HFFc6 (cell line): ENCODE data around the gene PCED1A. TPM values are rescaled to one million over a fixed set of nuclear protein-coding genes. Genes with fewer than 3 reads are reported as not detected.

ENCODE experiments used
- DNase-seq: peaks from one replicate; pipeline ENCODE4 v3.0.0-alpha.2; 2018
- H3K27ac Mint-ChIP-seq: 2 replicates; pipeline ENCODE4 v1.8.0; 2020; ENCODE audit warnings: mild to moderate bottlenecking, mixed read lengths
- H3K27me3 Mint-ChIP-seq: 2 replicates; pipeline ENCODE4 v1.8.0; 2021; ENCODE audit warnings: mild to moderate bottlenecking, moderate library complexity, mixed read lengths; ENCODE audit not compliant: insufficient read depth
- H3K36me3 Mint-ChIP-seq: 2 replicates; pipeline ENCODE4 v1.8.0; 2021; ENCODE audit warnings: low read depth, mixed read lengths
- H3K4me1 Mint-ChIP-seq: 2 replicates; pipeline ENCODE4 v1.8.0; 2020; ENCODE audit warnings: low read depth, mixed read lengths
- H3K4me3 Mint-ChIP-seq: 2 replicates; pipeline ENCODE4 v1.8.0; 2020; ENCODE audit warnings: mild to moderate bottlenecking, moderate library complexity, mixed read lengths
- H3K9me3 Mint-ChIP-seq: 2 replicates; pipeline ENCODE4 v1.8.0; 2020; ENCODE audit warnings: mild to moderate bottlenecking, mixed read lengths
- CTCF ChIP-seq: fragments of 200-600 bp; sonication (generic); IDR thresholded peaks from 2 replicates; pipeline ENCODE4 v1.5.0; 2021; ENCODE audit warnings: antibody characterized with exemption, mild to moderate bottlenecking
- total RNA-seq, 6 experiments: library from RNA; stranded (reverse); fragmentation: NEBNext Ultra II Directional; extraction: Animal tissue kit (Norgen Biotek cat#: 25700); gene quantifications; 2 replicates in 1 of 6; 3 replicates in 5 of 6; pipeline ENCODE4 v1.2.3, GENCODE V29; 2021

Gene PCED1A
- total RNA-seq, 6 experiments from 2014 or later = 22.0 to 24.8 (median 23.8) TPM

GRCh38 chr20:2817891-2818595 is 22.4 kb downstream of the PCED1A start:
- H3K4me1 Mint-ChIP-seq = peaks cover 43% of the 10 kb centered on the region
- DNase-seq = no peak
- no peaks in the 10 kb centered on the region for H3K36me3 Mint-ChIP-seq
- no peak for TF ChIP-seq CTCF
- no peak overlapping the region for H3K27ac Mint-ChIP-seq
- peaks cover 4% of the 10 kb centered on the region; the same call in 1 of the 2 replicates for H3K9me3 Mint-ChIP-seq
- peaks cover 9% of the 10 kb centered on the region for H3K27me3 Mint-ChIP-seq
- H3K4me3 Mint-ChIP-seq = no peak overlapping the region

GRCh38 chr20:2817341-2817726 is 23.1 kb downstream of the PCED1A start:
- H3K27ac Mint-ChIP-seq = no peak overlapping the region
- peaks cover 43% of the 10 kb centered on the region for H3K4me1 Mint-ChIP-seq
- no peak for TF ChIP-seq CTCF
- H3K4me3 Mint-ChIP-seq = no peak overlapping the region
- no peaks in the 10 kb centered on the region for H3K36me3 Mint-ChIP-seq
- no peak for DNase-seq
- peaks cover 10% of the 10 kb centered on the region for H3K9me3 Mint-ChIP-seq
- H3K27me3 Mint-ChIP-seq = peaks cover 9% of the 10 kb centered on the region

- Mint-ChIP-seq H3K27ac (no peak overlapping the region; the same call in 1 of the 2 replicates), H3K36me3 (no peaks in the 10 kb centered on the region), H3K4me3 (no peak overlapping the region), H3K9me3 (peaks cover 15% of the 10 kb centered on the region), H3K27me3 (peaks cover 9% of the 10 kb centered on the region), H3K4me1 (peaks cover 43% of the 10 kb centered on the region)
- no peak for DNase-seq
- TF ChIP-seq CTCF = no peak
Measured at GRCh38 chr20:2816583-2817340, 23.7 kb downstream of the PCED1A start.

GRCh38 chr20:2816030-2816582 is 24.3 kb downstream of the PCED1A start, which contains the start of gene TMEM239:
Gene TMEM239 (plus strand): TSS chr20:2816364. CDS start chr20:2816555, 191 bp downstream.
- TF ChIP-seq CTCF = no peak
- Mint-ChIP-seq H3K4me1 (peaks cover 43% of the 10 kb centered on the region), H3K27ac (peak within 1 kb of the TSS; percentile 82), H3K36me3 (no peaks in the 10 kb centered on the region), H3K27me3 (peaks cover 9% of the 10 kb centered on the region), H3K9me3 (peaks cover 22% of the 10 kb centered on the region), H3K4me3 (no peak within 1 kb of the TSS; the same call in 1 of the 2 replicates)
- no peak for DNase-seq

- no peak for DNase-seq
- TF ChIP-seq CTCF = no peak
- Mint-ChIP-seq H3K27ac (peak overlapping the region; percentile 82), H3K4me1 (peaks cover 40% of the 10 kb centered on the region), H3K36me3 (no peaks in the 10 kb centered on the region), H3K9me3 (peaks cover 24% of the 10 kb centered on the region), H3K27me3 (peaks cover 9% of the 10 kb centered on the region), H3K4me3 (peak overlapping the region; percentile 64; the same call in 1 of the 2 replicates)
Measured at GRCh38 chr20:2815242-2815900, 25.1 kb downstream of the PCED1A start.
